ENCODE measurements around the gene ACKR2.
A peak's percentile ranks its signal among the peaks of the same experiment; 100 is the strongest.

Gene ACKR2

DNA sequence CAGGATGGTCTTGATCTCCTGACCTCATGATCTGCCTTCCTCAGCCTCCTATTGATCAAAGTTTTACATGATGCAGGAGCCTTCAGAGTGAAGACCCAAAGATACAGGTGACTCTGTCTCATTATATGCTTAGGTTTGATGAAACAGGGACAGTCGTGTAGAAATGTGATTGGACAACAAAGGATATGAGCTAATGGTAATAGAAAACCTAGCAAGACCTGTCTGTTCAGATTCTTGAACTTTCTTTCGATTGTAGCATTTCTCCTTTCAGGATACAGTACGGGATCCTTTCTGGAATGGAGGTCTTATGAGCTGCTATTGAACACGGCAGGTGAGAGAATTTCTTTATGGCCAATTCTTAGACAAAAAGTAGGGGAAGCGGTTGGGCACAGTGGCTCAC is at the start of gene ACKR2:
ACKR2 (plus strand) TSS at position 244 of the 400 bp plus-strand sequence. CDS start 55,058 bp downstream, outside the sequence.
- DNase-seq = no peak

DNA sequence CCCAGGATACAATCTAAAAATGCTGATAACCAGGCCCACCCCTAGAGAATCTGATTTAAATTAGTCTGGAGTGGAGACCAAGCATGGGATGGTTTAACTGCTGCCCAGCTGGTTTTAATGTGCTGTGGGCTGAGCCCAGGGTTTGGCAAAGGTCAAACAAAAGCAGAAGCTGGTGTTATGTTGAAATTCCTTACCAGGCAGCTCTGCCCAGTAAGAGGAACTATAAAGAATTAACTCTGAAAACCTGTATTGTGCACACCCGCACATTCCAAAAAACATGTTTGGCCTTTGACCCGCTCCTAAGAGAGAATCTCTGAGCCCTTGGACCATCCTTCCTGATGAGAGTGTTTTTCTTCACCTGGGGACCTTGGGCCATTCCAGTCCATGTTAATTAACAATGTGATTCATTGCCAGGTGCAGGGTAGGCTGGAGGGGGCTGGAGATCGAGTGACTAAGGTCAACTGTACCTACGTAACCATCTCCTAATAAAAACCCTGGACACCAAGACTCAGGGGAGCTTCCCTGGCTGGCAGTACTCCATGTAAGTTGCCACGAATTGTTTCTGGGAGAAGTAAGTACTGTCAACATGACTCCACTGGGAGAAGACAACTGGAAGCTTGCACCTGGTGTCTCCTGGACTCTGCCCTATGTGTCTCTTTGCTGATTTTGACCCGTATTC is 47.1 kb upstream of the ACKR2 start:
- DNase-seq = no peak

DNA sequence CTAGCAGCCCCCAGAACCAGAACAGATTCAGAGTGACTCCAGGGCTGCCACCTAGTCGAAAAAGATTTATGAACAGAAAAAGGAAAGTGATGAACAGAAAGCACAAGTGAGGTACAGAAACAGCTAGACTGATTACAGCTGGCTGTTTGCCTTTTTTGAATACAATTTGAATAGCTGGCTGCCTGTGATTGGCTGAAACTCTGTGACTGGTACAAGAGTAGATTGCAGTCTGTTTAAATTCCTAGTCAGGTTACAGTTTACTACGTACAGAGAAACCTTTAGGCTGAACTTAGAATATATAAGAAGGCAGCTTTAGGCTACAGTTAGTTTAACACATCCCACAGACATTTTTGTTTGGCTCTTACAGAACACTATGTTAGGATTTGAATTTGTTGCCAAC is 46.2 kb upstream of the ACKR2 start:
- DNase-seq = peak; percentile 44

DNA sequence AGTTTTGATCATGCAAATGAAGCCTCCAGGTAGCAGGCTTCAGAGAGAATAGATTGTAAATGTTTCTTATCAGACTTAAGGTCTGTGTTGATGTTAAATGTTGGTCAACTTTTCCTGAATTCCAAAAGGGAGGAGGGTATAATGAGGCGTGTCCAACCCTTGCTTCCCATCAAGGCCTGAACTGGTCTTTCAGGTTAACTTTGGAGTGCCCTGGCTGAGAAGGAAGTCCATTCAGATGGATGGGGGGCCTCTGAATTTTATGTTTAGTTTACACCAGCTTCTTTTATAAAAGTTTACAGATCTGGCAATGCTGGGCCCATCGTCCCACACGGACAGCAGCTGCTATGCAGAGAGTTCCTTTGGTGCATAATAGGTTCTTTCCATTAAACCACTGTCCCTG is 45.1 kb upstream of the ACKR2 start:
- no peak for DNase-seq

GRCh38 chr3:42764561-42765295 is 44.5 kb upstream of the ACKR2 start:
- DNase-seq = no peak

DNA sequence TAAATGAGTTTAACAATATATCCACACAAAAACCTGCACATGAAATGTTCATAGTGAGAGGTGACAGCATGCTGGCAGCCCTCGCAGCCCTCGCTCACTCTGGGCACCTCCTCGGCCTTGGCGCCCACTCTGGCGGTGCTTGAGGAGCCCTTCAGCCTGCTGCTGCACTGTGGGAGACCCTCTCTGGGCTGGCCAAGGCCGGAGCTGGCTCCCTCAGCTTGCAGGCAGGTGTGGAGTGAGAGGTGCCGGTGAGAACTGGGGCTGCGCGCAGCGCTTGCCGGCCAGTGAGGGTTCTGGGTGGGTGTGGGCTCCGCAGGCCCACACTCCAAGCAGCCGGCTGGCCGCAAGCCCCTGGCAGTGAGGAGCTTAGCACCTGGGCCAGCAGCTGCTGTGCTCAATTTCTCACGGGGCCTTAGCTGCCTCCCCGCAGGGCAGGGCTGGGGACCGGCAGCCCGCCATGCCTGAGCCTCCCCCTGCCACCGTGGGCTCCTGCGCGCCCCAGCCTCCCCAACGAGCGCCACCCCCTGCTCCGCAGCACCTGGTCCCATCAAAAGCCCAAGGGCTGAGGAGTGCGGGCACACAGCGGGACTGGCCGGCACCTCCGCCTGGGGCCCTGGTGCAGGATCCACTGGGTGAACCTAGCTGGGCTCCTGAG is 39.6 kb upstream of the ACKR2 start:
- no peak for DNase-seq

DNA sequence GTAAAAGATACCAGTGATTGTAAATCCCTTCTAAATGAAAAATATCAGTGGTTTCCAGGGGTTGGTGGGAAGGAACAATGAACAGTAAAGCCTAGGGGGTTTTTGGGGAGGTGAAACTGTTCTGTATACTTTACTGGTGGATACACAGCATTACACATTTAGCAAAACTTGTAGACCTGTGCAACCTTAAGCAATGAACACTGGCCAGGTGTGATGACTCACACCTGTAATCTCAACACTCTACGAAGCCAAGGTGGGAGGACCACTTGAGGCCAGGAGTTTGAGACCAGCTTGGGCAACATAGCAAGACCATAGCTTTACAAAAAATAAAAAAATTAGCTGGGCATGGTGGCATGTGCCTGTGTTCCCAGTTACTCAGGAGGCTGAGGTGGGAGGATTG is 38.0 kb upstream of the ACKR2 start:
- no peak for DNase-seq

DNA sequence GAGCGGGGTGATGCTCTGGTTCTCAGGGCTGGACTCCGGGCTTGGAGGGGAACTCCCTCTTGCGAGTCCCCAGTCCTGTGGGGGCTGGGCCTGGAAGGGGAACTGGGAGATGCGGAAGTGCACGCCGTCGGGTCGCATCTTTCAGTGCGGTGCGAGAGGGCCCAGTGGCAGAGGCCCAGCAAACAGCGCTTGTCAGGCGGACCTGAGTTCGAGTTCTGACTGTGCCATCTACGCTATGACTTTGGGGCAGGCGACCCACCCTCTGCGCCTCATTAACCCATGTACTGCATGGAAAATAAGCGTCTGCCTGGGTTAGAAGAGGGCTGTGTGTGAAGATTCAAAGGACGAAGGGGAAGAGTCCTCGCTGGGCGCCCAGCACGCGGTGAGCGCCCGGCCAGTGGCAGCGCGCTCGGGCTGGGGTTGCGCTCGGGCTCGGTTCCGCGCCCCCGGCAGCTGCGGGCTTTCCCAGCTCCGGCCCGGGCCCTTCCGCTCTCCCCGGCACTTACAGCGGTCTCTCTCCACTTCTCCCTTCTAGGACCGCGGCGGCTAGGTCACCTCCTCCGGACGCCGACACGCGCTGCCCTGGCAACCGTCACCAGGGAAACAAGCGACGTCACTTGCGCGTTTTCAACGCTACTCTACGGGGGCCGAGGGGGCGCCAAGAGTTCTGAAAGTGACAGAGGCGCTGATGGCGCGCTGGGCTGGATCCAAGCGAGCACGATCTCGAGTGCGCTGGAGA is 36.4 kb upstream of the ACKR2 start, which contains the start of gene CCDC13:
CCDC13 (minus strand) TSS at position 584 of the 739 bp plus-strand sequence. CDS start 14,908 bp downstream, outside the sequence.
- DNase-seq = peak; percentile 93

DNA sequence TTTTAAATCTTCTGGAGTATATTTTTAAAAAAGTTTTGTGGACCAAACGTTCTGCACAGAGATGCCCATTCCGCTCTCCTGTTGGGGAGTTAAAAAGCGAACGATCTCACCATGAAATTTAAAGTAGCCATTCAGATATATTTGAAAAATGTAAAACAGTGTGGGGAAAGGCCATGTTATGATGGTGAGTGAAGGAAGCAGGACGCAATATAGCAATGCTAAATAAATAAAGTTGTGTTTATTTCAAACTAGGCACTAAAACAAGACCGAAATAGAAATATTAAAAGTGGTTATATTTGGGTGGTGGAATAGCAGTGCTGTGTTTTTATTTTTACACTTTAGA is 35.9 kb upstream of the ACKR2 start:
- no peak for DNase-seq

- DNase-seq = no peak
Observed at GRCh38 chr3:42778644-42779043, 30.6 kb upstream of the ACKR2 start.

DNA sequence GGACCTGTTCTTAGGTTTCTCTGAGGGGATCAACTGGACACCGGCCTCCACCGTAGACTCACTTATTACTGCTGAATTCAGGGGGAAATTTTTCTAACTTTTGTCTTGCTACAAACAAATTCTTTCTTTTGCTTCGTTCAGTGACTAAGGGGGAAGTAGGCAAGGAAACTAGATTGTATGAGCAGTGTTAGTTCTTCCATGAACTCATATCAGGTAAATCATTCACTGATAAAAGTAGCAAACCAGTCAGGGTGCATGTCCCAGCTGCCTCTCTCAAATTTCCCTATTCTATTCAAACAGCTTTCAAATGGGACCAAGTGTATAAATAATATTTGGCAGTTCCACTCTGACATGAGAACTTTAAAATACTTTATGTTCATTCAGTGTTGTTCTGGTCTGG is 28.8 kb upstream of the ACKR2 start:
- DNase-seq = no peak

DNA sequence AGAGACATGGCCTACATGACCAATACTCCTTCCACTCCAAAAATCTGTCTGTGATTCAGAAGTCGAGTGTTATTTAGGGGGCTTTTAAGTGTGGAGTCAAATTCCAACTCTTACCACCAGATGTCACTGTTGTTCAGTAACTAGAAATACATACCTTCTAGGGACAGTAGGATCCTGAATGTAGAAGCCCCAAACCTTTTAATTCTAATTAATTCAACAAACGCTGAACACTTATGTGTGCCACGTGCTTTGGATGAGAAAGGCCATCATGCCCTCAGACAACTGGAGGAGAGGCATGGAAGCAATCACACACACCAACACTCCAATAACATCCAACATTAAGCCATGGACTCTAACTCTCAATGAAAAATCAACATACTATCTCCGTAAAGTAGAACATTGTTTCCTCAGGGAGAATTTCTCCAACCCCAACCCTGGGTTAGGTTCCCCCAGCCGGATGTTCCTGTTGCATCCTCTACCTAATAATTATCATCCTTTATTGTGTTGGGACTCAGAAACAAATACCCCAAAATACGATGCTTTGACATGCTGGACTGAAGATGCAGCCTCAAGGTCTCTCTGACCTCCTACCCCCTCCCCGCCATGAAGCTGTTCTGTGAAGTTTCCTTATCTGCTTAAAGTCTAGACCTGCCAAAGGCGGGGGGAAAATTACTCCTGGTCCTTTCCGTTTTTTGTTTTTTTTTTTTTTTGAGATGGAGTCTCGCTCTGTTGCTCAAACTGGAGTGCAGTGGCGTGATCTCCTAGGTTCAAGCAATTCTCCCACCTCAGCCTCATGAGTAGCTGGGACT is 28.1 kb upstream of the ACKR2 start:
- peak; percentile 69 for DNase-seq

DNA sequence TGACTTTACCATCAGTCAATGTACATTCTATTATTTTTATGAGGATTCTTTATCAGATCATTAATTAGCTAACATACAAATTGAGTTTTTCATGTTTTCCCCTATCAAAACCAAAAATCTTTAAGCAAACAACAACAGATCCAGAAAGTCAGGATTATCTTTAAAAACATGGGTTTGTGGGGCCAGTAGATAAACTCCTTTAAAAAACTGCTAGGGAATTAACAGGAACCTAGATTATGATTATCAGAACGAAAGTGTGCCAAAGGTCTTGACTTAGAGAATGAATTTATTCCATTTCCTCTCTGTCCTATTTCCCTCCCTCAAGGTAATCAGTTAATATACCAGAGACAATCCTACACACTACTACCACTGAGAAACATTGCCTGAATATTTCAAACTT is 23.0 kb upstream of the ACKR2 start:
- no peak for DNase-seq

- DNase-seq = no peak
Observed at GRCh38 chr3:42786631-42787030, 22.6 kb upstream of the ACKR2 start.

DNA sequence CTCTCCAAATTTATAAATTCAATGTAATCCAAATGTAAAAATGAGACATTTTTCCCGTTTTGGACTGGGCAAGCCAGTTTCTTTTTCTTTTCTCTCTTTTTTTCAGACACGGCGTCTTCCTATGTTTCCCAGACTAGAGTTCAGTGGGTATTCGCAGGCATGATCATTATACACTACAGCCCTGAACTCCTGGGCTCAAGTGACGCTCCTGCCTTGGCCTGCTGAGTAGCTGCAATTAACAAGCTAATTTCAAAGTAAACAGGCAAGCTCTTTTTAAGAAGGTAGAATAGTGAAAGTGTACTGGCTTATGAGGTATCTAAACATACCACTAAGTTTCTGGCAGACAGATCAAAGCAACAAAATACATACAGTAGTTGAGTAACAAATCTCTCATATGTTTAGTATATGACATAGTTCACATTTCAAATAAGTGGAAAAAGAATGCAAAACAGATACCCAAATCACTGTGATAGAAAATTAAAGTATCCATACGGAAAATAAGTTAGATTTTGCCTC is 18.5 kb upstream of the ACKR2 start:
- DNase-seq = no peak

DNA sequence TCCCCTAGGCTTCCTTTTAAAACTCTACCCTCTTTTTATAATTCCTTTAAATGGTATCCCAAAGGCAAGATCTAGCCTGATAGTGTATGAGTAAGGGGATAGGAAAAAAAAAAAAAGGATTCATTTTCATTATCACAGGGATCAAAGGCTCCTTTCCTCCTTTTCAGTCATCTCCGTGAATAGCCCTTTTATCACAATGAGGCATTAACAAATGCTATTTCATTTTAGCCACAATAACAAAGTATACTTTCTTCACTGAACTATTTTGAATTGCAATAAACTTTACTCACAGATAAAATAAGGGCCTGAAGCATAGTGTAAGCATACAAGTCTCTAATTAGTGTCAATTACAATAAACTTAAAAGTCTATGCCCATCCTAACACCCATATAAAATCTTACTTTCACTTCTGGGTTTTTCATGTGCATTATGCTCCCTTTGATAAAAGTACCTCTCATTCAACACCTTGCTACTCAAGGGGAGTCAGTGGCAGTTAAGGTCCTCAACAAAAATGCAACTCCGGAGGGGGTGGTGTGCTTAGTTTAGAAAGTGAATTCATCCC is 13.5 kb upstream of the ACKR2 start:
- no peak for DNase-seq

DNA sequence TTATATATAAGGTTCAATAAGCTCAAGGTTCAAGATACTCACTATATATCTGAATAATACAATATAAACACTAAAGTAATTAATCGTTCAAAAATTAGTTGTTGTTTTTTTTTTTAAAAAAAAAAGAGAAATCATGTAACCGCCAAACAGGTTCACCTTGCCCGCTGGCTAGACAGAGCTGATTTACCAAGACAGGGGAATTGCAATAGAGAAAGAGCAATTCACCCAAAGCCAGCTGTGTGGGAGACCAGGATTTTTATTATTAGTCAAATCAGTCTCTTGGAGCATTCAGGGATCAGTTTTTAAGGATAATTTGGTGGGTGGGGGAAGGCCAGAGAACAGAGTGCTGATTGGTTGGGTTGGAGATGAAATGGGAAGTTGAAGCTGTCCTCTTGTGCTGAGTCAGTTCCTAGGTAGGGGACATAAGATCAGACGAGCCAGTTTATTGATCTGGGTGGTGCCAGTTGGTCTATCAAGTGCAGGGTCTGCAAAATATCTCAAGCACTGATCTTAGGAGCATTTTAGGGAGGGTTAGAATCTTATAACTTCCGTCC is 12.8 kb upstream of the ACKR2 start:
- no peak for DNase-seq

- no peak for DNase-seq
Observed at GRCh38 chr3:42799376-42799775, 9.9 kb upstream of the ACKR2 start.

DNA sequence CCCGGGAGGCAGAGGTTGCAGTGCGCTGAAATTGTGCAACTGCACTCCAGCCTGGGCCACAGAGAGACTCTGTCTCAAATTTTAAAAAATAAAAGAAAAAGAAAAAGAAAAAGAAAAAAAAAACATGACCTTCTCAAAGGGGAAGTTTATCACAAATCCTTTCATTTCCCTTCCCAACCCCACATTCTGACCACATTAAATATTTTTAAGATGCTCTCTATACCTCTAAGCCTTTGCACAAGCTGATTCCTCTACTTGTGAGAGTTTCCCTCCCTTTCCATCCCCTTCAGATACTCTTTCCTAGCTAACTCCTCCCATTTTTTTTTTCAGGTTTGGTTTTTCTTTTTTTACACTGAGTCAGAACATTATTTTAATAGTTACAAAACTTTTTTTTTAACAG is 9.0 kb upstream of the ACKR2 start:
- no peak for DNase-seq

GRCh38 chr3:42801048-42801620 is 8.1 kb upstream of the ACKR2 start:
- DNase-seq = no peak

DNA sequence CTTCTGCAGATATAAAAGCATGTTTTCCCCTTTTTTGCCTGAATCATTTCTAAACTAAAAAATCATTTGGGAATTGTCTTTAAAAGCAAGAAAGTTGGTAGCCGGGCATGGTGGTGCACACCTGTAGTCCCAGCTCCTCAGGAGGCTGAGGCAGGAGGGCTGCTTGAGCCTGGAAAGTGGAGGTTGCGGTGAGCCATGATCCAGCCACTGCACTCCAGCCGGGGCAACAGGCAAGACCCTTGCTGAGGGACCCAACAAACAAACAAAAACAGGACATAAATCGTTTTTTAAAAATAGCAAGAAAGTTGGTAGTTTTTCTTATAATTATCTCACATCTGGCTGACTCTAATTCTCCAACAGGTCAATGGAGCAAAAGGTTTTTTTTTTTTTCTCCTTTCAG is 7.5 kb upstream of the ACKR2 start:
- DNase-seq = no peak
